HCT116 (cell line): ENCODE results near the gene MST1.

Experiments used
- CBX3 ChIP-seq: IDR thresholded peaks from 2 replicates; pipeline ENCODE4 v1.6.1; 2012; ENCODE audit warnings: low read depth
- CEBPB ChIP-seq: IDR thresholded peaks from 2 replicates; pipeline ENCODE4 v1.6.1; 2012; ENCODE audit warnings: low read depth
- EZH2 ChIP-seq: fragments of 200-600 bp; sonication (generic); IDR thresholded peaks from 2 replicates; pipeline ENCODE4 v1.6.1; 2017; ENCODE audit warnings: antibody characterized with exemption, mixed run types
- JUND ChIP-seq: IDR thresholded peaks from 2 replicates; pipeline ENCODE4 v1.6.1; 2012
- MAX ChIP-seq: IDR thresholded peaks from 2 replicates; pipeline ENCODE4 v1.6.1; 2012
- POLR2A ChIP-seq: IDR thresholded peaks from 2 replicates; pipeline ENCODE4 v1.7.0; 2011; ENCODE audit warnings: borderline replicate concordance; ENCODE audit not compliant: insufficient read depth, insufficient read length; ENCODE audit errors: extremely low read depth
- RAD21 ChIP-seq: IDR thresholded peaks from 2 replicates; pipeline ENCODE4 v1.6.1; 2012; ENCODE audit warnings: low read depth, mild to moderate bottlenecking
- SRF ChIP-seq: IDR thresholded peaks from 2 replicates; pipeline ENCODE4 v1.6.1; 2012; ENCODE audit warnings: low read depth
- TF ChIP-seq, protein P1 (sequence below), 3 experiments: fragments of 200-600 bp in 1 of 3; sonication (generic) in 1 of 3; IDR thresholded peaks in 2 of 3; conservative IDR thresholded peaks in 1 of 3; 2 replicates each; pipeline ENCODE4 v1.5.1; 2012 to 2017; ENCODE audit warnings: low read depth in 2 of 3, low read length in 2 of 3, antibody characterized with exemption in 1 of 3, borderline replicate concordance in 1 of 3, control low read depth in 1 of 3, mild to moderate bottlenecking in 1 of 3, mixed read lengths in 1 of 3, mixed run types in 1 of 3, moderate library complexity in 1 of 3; ENCODE audit not compliant: insufficient read depth in 1 of 3

- TF ChIP-seq, protein P1, sequence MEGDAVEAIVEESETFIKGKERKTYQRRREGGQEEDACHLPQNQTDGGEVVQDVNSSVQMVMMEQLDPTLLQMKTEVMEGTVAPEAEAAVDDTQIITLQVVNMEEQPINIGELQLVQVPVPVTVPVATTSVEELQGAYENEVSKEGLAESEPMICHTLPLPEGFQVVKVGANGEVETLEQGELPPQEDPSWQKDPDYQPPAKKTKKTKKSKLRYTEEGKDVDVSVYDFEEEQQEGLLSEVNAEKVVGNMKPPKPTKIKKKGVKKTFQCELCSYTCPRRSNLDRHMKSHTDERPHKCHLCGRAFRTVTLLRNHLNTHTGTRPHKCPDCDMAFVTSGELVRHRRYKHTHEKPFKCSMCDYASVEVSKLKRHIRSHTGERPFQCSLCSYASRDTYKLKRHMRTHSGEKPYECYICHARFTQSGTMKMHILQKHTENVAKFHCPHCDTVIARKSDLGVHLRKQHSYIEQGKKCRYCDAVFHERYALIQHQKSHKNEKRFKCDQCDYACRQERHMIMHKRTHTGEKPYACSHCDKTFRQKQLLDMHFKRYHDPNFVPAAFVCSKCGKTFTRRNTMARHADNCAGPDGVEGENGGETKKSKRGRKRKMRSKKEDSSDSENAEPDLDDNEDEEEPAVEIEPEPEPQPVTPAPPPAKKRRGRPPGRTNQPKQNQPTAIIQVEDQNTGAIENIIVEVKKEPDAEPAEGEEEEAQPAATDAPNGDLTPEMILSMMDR (IDR thresholded peaks at IDR 0.05 in 2 of 3, conservative IDR thresholded peaks at IDR 0.05 in 1 of 3; ENCODE audit: borderline replicate concordance in 1 of 3, insufficient read depth in 1 of 3, low read depth in 2 of 3, low read length in 2 of 3), result no peak
- TF ChIP-seq CBX3 (no peak), RAD21 (no peak), CEBPB (no peak), MAX (no peak), SRF (no peak), POLR2A (no peak), JUND (no peak), EZH2 (no peak)
Measured at GRCh38 chr3:49667701-49668413, 21.4 kb downstream of the MST1 start.
